ENCODE results near the gene KRT23.

- TF ChIP-seq, protein P1, sequence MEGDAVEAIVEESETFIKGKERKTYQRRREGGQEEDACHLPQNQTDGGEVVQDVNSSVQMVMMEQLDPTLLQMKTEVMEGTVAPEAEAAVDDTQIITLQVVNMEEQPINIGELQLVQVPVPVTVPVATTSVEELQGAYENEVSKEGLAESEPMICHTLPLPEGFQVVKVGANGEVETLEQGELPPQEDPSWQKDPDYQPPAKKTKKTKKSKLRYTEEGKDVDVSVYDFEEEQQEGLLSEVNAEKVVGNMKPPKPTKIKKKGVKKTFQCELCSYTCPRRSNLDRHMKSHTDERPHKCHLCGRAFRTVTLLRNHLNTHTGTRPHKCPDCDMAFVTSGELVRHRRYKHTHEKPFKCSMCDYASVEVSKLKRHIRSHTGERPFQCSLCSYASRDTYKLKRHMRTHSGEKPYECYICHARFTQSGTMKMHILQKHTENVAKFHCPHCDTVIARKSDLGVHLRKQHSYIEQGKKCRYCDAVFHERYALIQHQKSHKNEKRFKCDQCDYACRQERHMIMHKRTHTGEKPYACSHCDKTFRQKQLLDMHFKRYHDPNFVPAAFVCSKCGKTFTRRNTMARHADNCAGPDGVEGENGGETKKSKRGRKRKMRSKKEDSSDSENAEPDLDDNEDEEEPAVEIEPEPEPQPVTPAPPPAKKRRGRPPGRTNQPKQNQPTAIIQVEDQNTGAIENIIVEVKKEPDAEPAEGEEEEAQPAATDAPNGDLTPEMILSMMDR (IDR thresholded peaks at IDR 0.05), result no peak
- TF ChIP-seq EZH2 (IDR thresholded peaks at IDR 0.05) (no peak), EZH2phosphoT487 (IDR thresholded peaks at IDR 0.05) (no peak)
Observed at GRCh38 chr17:40952661-40953060, 15.2 kb upstream of the KRT23 start.

Measured in neural progenitor cell (in vitro differentiated cells).